ENCODE measurements around the gene STYXL1. TPM values are rescaled to one million over a fixed set of nuclear protein-coding genes. Genes with fewer than 3 reads are reported as not detected.
"Not testable (repeated sequence)": the region's sequence is repeated elsewhere in the genome, so short reads cannot be mapped to it uniquely, and the experiment has no call there.

Gene STYXL1
- total RNA-seq, 1 donor from 2014 or later, result 56.1 TPM

DNA sequence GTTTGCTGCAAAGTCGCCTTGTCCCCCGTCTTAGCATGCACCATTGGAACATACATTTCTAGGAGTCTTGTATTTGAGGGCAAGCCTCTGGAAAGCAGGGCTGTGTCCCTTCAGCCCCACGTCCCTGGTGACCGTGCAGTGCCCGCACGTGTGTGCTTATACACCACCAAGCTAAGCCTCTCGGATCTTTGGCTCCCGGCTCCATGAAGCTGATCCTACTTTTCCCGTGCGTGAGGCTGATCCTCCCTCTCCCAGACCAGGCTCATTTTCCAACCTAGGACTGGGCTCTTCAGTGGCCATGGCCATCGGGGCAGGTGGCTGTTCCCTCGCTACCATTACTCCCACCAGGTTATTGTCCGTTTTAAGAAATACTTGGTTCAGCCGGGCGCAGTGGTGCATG lies 14.5 kb upstream of the STYXL1 start:
- Histone ChIP-seq H3K36me3 (no peaks in the 10 kb centered on the region), H2AFZ (replicated peaks) (no peak overlapping the region), H3F3A (ENCODE audit: low read depth) (no peaks in the 10 kb centered on the region), H3K9ac (no peak overlapping the region), H4K20me1 (ENCODE audit: low read depth) (no peaks in the 10 kb centered on the region), H3K9me3 (ENCODE audit: low read depth) (no peaks in the 10 kb centered on the region), H3K27me3 (no peaks in the 10 kb centered on the region), H3K4me2 (no peak overlapping the region), H3K27ac (no peak overlapping the region), H3K79me2 (ENCODE audit: low read depth) (no peaks in the 10 kb centered on the region), H3K4me1 (no peaks in the 10 kb centered on the region), H3K4me3 (no peak overlapping the region)
- Mint-ChIP-seq H3K4me3 (no peak overlapping the region), H3K36me3 (peaks cover 39% of the 10 kb centered on the region), H3K9me3 (no peaks in the 10 kb centered on the region), H3K4me1 (no peaks in the 10 kb centered on the region), H3K27ac (peak overlapping the region; percentile 37), H3K27me3 (ENCODE audit: insufficient read depth, low read depth) (no peaks in the 10 kb centered on the region)
- TF ChIP-seq EZH2 (IDR thresholded peaks at IDR 0.05) (no peak), EZH2phosphoT487 (IDR thresholded peaks at IDR 0.05) (no peak)
- TF ChIP-seq, protein P1, sequence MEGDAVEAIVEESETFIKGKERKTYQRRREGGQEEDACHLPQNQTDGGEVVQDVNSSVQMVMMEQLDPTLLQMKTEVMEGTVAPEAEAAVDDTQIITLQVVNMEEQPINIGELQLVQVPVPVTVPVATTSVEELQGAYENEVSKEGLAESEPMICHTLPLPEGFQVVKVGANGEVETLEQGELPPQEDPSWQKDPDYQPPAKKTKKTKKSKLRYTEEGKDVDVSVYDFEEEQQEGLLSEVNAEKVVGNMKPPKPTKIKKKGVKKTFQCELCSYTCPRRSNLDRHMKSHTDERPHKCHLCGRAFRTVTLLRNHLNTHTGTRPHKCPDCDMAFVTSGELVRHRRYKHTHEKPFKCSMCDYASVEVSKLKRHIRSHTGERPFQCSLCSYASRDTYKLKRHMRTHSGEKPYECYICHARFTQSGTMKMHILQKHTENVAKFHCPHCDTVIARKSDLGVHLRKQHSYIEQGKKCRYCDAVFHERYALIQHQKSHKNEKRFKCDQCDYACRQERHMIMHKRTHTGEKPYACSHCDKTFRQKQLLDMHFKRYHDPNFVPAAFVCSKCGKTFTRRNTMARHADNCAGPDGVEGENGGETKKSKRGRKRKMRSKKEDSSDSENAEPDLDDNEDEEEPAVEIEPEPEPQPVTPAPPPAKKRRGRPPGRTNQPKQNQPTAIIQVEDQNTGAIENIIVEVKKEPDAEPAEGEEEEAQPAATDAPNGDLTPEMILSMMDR (IDR thresholded peaks at IDR 0.05), result no peak
- no peak for DNase-seq (ENCODE audit: low spot score)

DNA sequence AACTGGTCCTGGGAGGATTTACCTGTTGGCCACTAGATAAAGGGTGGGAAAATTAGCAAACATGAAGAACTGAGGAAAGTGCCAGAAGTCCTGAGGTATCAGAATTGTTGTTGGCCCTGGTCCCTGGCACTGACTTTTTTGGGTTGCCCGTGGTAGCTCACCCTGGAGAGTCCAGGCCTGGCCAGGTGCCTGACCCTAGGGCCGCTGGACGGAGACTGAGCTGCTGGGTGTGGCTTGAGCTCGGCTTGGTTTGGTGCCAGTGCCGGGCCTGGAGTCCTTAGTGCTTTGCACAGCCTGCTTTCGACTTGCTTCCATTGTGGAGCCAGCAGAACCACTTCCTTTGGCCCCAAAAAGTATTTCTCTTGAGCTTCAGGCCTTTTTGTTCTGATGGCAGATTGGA lies 13.0 kb upstream of the STYXL1 start:
- Mint-ChIP-seq H3K4me3 (no peak overlapping the region), H3K4me1 (no peaks in the 10 kb centered on the region), H3K36me3 (peaks cover 34% of the 10 kb centered on the region), H3K27ac (no peak overlapping the region), H3K9me3 (no peaks in the 10 kb centered on the region), H3K27me3 (ENCODE audit: insufficient read depth, low read depth) (peaks cover 2% of the 10 kb centered on the region)
- H3K4me1 ChIP-seq, result no peaks in the 10 kb centered on the region
- no peak for TF ChIP-seq EZH2 (IDR thresholded peaks at IDR 0.05)
- TF ChIP-seq, protein P1 (IDR thresholded peaks at IDR 0.05), result no peak
- TF ChIP-seq EZH2phosphoT487 (IDR thresholded peaks at IDR 0.05), result no peak
- H3K9ac ChIP-seq, result no peak overlapping the region
- H4K20me1 ChIP-seq (ENCODE audit: low read depth), result no peaks in the 10 kb centered on the region
- H3F3A ChIP-seq (ENCODE audit: low read depth), result no peaks in the 10 kb centered on the region
- no peak overlapping the region for H3K4me2 ChIP-seq
- DNase-seq (ENCODE audit: low spot score), result no peak
- no peak overlapping the region for H2AFZ ChIP-seq (replicated peaks)
- H3K4me3 ChIP-seq, result no peak overlapping the region
- H3K79me2 ChIP-seq (ENCODE audit: low read depth), result peaks cover 9% of the 10 kb centered on the region
- H3K27me3 ChIP-seq, result no peaks in the 10 kb centered on the region
- no peak overlapping the region for H3K27ac ChIP-seq
- no peaks in the 10 kb centered on the region for H3K36me3 ChIP-seq
- H3K9me3 ChIP-seq (ENCODE audit: low read depth), result no peaks in the 10 kb centered on the region

DNA sequence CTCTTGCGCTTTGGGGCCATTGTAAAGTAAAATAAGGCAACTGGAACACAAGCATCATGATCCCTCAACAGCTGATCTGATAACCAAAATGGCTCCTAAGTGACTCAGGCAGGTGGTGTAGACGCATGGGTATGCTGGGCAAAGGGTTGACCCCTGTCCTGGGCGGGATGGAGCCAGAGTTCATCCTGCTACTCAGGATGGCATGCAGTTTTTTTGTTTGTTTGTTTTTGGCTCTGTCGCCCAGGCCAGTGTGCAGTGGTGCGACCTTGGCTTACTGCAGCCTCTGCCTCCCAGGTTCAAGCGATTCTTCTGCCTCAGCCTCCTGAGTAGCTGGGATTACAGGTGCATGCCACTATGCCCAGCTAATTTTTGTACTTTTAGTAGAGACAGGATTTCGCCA lies 10.9 kb upstream of the STYXL1 start:
- H3K9ac ChIP-seq; H3K27me3 ChIP-seq; H3K9me3 ChIP-seq (ENCODE audit: low read depth); H3K4me2 ChIP-seq; H3K27ac Mint-ChIP-seq; H3K4me1 ChIP-seq; H3K9me3 Mint-ChIP-seq; H3K27me3 Mint-ChIP-seq (ENCODE audit: insufficient read depth, low read depth); H2AFZ ChIP-seq (replicated peaks); H3K36me3 ChIP-seq; H3K27ac ChIP-seq; DNase-seq (ENCODE audit: low spot score); H3K4me3 ChIP-seq; H3F3A ChIP-seq (ENCODE audit: low read depth); H3K4me3 Mint-ChIP-seq: not testable (repeated sequence)
- peaks cover 23% of the 10 kb centered on the region for H3K36me3 Mint-ChIP-seq
- peaks cover 29% of the 10 kb centered on the region for H3K79me2 ChIP-seq (ENCODE audit: low read depth)
- peaks cover 14% of the 10 kb centered on the region for H4K20me1 ChIP-seq (ENCODE audit: low read depth)
- H3K4me1 Mint-ChIP-seq, result peaks cover 12% of the 10 kb centered on the region

DNA sequence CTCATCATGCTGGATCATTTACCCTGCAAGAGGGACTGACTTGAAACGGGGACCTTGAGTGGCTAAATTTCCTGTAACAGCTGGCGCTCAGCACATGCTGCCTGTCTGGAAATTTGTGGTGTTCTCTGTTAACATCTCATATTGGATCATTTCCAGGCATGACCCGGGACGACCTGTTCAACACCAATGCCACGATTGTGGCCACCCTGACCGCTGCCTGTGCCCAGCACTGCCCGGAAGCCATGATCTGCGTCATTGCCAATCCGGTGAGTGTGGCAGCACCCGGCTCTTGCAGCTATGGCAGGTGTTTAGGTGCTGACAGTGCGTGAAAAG lies 10.0 kb upstream of the STYXL1 start:
- H3K79me2 ChIP-seq (ENCODE audit: low read depth), result peaks cover 39% of the 10 kb centered on the region
- H3K9me3 ChIP-seq (ENCODE audit: low read depth), result no peaks in the 10 kb centered on the region
- H3K27ac ChIP-seq, result no peak overlapping the region
- Mint-ChIP-seq H3K4me3 (no peak overlapping the region), H3K9me3 (no peaks in the 10 kb centered on the region), H3K36me3 (peaks cover 20% of the 10 kb centered on the region), H3K4me1 (peaks cover 16% of the 10 kb centered on the region), H3K27me3 (ENCODE audit: insufficient read depth, low read depth) (peaks cover 6% of the 10 kb centered on the region), H3K27ac (no peak overlapping the region)
- H3K27me3 ChIP-seq, result no peaks in the 10 kb centered on the region
- no peak overlapping the region for H2AFZ ChIP-seq (replicated peaks)
- H3K4me3 ChIP-seq, result no peak overlapping the region
- DNase-seq (ENCODE audit: low spot score), result no peak
- TF ChIP-seq, protein P1 (IDR thresholded peaks at IDR 0.05), result no peak
- TF ChIP-seq EZH2 (IDR thresholded peaks at IDR 0.05), result no peak
- TF ChIP-seq EZH2phosphoT487 (IDR thresholded peaks at IDR 0.05), result no peak
- peaks cover 3% of the 10 kb centered on the region for H3K4me1 ChIP-seq
- no peaks in the 10 kb centered on the region for H3K36me3 ChIP-seq
- H3K4me2 ChIP-seq, result no peak overlapping the region
- peaks cover 3% of the 10 kb centered on the region for H3F3A ChIP-seq (ENCODE audit: low read depth)
- H3K9ac ChIP-seq, result no peak overlapping the region
- H4K20me1 ChIP-seq (ENCODE audit: low read depth), result peaks cover 24% of the 10 kb centered on the region

Data from neural progenitor cell (in vitro differentiated cells).